HG03521 (cell line): ENCODE data around the gene MLF2.

ENCODE experiments used
- ATAC-seq: cut with Tn5 transposase; IDR thresholded peaks from one replicate; pipeline ENCODE4 v1.9.1; 2021; ENCODE audit warnings: mild to moderate bottlenecking, moderate library complexity; ENCODE audit not compliant: unreplicated experiment

The MLF2 gene

GRCh38 chr12:6698352-6699046 is 54.4 kb downstream of the MLF2 start:
- ATAC-seq = no peak
